ENCODE results near the gene PRKAB2.

PRKAB2 gene

GRCh38 chr1:147214842-147215539 is 42.7 kb upstream of the PRKAB2 start:
- no peaks in the 10 kb centered on the region for H3K9me3 Mint-ChIP-seq
- peaks cover 11% of the 10 kb centered on the region for H3K27me3 Mint-ChIP-seq (ENCODE audit: low read depth, poor library complexity)
- H3K36me3 Mint-ChIP-seq (ENCODE audit: low read depth) = no peaks in the 10 kb centered on the region
- no peak for DNase-seq
- H3K4me3 Mint-ChIP-seq = no peak overlapping the region
- no peak overlapping the region for H3K27ac Mint-ChIP-seq
- peaks cover 10% of the 10 kb centered on the region for H3K4me1 Mint-ChIP-seq
- TF ChIP-seq CTCF (IDR thresholded peaks at IDR 0.05) = no peak

GRCh38 chr1:147214325-147214724 is 42.1 kb upstream of the PRKAB2 start:
- peaks cover 10% of the 10 kb centered on the region for H3K4me1 Mint-ChIP-seq
- H3K27me3 Mint-ChIP-seq (ENCODE audit: low read depth, poor library complexity) = peaks cover 11% of the 10 kb centered on the region
- no peak overlapping the region for H3K27ac Mint-ChIP-seq
- DNase-seq = no peak
- H3K36me3 Mint-ChIP-seq (ENCODE audit: low read depth) = no peaks in the 10 kb centered on the region
- TF ChIP-seq CTCF (IDR thresholded peaks at IDR 0.05) = no peak
- no peaks in the 10 kb centered on the region for H3K9me3 Mint-ChIP-seq
- H3K4me3 Mint-ChIP-seq = no peak overlapping the region

- DNase-seq = no peak
- Mint-ChIP-seq H3K9me3 (no peaks in the 10 kb centered on the region), H3K4me1 (peaks cover 10% of the 10 kb centered on the region), H3K27ac (no peak overlapping the region), H3K4me3 (no peak overlapping the region), H3K36me3 (ENCODE audit: low read depth) (no peaks in the 10 kb centered on the region), H3K27me3 (ENCODE audit: low read depth, poor library complexity) (peaks cover 11% of the 10 kb centered on the region)
- TF ChIP-seq CTCF (IDR thresholded peaks at IDR 0.05) = no peak
Observed at GRCh38 chr1:147213271-147213670, 41.0 kb upstream of the PRKAB2 start.

- peaks cover 10% of the 10 kb centered on the region for H3K4me1 Mint-ChIP-seq
- H3K27ac Mint-ChIP-seq = no peak overlapping the region
- no peak for DNase-seq
- no peak overlapping the region for H3K4me3 Mint-ChIP-seq
- peaks cover 11% of the 10 kb centered on the region for H3K27me3 Mint-ChIP-seq (ENCODE audit: low read depth, poor library complexity)
- no peak for TF ChIP-seq CTCF (IDR thresholded peaks at IDR 0.05)
- H3K9me3 Mint-ChIP-seq = no peaks in the 10 kb centered on the region
- H3K36me3 Mint-ChIP-seq (ENCODE audit: low read depth) = no peaks in the 10 kb centered on the region
Observed at GRCh38 chr1:147211577-147211976, 39.3 kb upstream of the PRKAB2 start.

- Mint-ChIP-seq H3K4me1 (peaks cover 10% of the 10 kb centered on the region), H3K9me3 (no peaks in the 10 kb centered on the region), H3K27ac (no peak overlapping the region), H3K36me3 (ENCODE audit: low read depth) (no peaks in the 10 kb centered on the region), H3K4me3 (no peak overlapping the region), H3K27me3 (ENCODE audit: low read depth, poor library complexity) (peaks cover 8% of the 10 kb centered on the region)
- TF ChIP-seq CTCF (IDR thresholded peaks at IDR 0.05) = no peak
- DNase-seq = no peak
Observed at GRCh38 chr1:147210987-147211386, 38.7 kb upstream of the PRKAB2 start.

Measured in nephron progenitor cell (in vitro differentiated cells).